Neuronal stem cell (in vitro differentiated cells): Measurements from ENCODE around the gene SYTL2.
A peak's percentile ranks its signal among the peaks of the same experiment; 100 is the strongest.

Experiments used
- DNase-seq: peaks from one replicate; pipeline ENCODE4 v3.0.0-alpha.2; 2013; ENCODE audit warnings: low spot score
- H2AFZ ChIP-seq: one replicate; pipeline ENCODE4 v1.6.1; 2013; ENCODE audit warnings: mild to moderate bottlenecking, low read length, inconsistent platforms
- H2AK5ac ChIP-seq: 2 replicates; pipeline ENCODE4 v1.6.1; 2013; ENCODE audit warnings: low read depth, mild to moderate bottlenecking, inconsistent platforms, low read length, moderate library complexity, mixed read lengths
- H2BK120ac ChIP-seq: 2 replicates; pipeline ENCODE4 v1.6.1; 2013; ENCODE audit warnings: low read depth, mild to moderate bottlenecking, inconsistent platforms, low read length, moderate library complexity, mixed read lengths
- H2BK12ac ChIP-seq: one replicate; pipeline ENCODE4 v1.6.1; 2013; ENCODE audit warnings: low read length, inconsistent platforms
- H2BK15ac ChIP-seq: 2 replicates; pipeline ENCODE4 v1.6.1; 2013; ENCODE audit warnings: mild to moderate bottlenecking, low read length, inconsistent platforms, mixed read lengths
- H2BK5ac ChIP-seq: one replicate; pipeline ENCODE4 v1.6.1; 2013; ENCODE audit warnings: inconsistent platforms, mild to moderate bottlenecking, low read length, moderate library complexity
- H3K14ac ChIP-seq: one replicate; pipeline ENCODE4 v1.6.1; 2013; ENCODE audit warnings: low read length, inconsistent platforms
- H3K18ac ChIP-seq: 2 replicates; pipeline ENCODE4 v1.6.1; 2013; ENCODE audit warnings: low read length, inconsistent platforms
- H3K23ac ChIP-seq: 2 replicates; pipeline ENCODE4 v1.6.1; 2013; ENCODE audit warnings: low read depth, mild to moderate bottlenecking, mixed read lengths, low read length, inconsistent platforms; ENCODE audit not compliant: poor library complexity
- H3K27ac ChIP-seq: replicated peaks from 3 replicates; pipeline ENCODE4 v1.5.1; 2013; ENCODE audit warnings: low read length, inconsistent platforms
- H3K27me3 ChIP-seq, 3 experiments: 2 replicates each; pipeline ENCODE4 v1.6.1; 2013; ENCODE audit warnings: low read length in 3 of 3, mild to moderate bottlenecking in 2 of 3, inconsistent platforms in 1 of 3, low read depth in 1 of 3, mixed read lengths in 1 of 3, moderate library complexity in 1 of 3; ENCODE audit not compliant: control insufficient read depth in 3 of 3, insufficient read depth in 3 of 3
- H3K36me3 ChIP-seq, 2 donors: replicated peaks in 1 of 2; 2 replicates each; pipeline ENCODE4 v1.6.1; 2013; ENCODE audit warnings: low read length in 2 of 2; ENCODE audit not compliant: control insufficient read depth in 2 of 2, insufficient read depth in 2 of 2
- H3K4ac ChIP-seq: 2 replicates; pipeline ENCODE4 v1.6.1; 2013; ENCODE audit warnings: inconsistent platforms, mild to moderate bottlenecking, low read length, moderate library complexity
- H3K4me1 ChIP-seq, 2 donors: 1 replicate in 1 of 2; 2 replicates in 1 of 2; pipeline ENCODE4 v1.6.1; 2013; ENCODE audit warnings: low read length in 2 of 2, low read depth in 1 of 2; ENCODE audit not compliant: control insufficient read depth in 2 of 2, insufficient read depth in 1 of 2
- H3K4me2 ChIP-seq: one replicate; pipeline ENCODE4 v1.6.1; 2013; ENCODE audit warnings: mild to moderate bottlenecking, low read length, inconsistent platforms; ENCODE audit not compliant: insufficient read depth, poor library complexity, severe bottlenecking
- H3K4me3 ChIP-seq, 2 donors: 2 replicates each; pipeline ENCODE4 v1.5.1; 2013; ENCODE audit warnings: low read length in 2 of 2, mild to moderate bottlenecking in 2 of 2, inconsistent platforms in 1 of 2, moderate library complexity in 1 of 2
- H3K79me1 ChIP-seq: one replicate; pipeline ENCODE4 v1.6.1; 2013; ENCODE audit warnings: low read depth, mild to moderate bottlenecking, inconsistent platforms, low read length, moderate library complexity
- H3K9ac ChIP-seq: one replicate; pipeline ENCODE4 v1.6.1; 2013; ENCODE audit warnings: mild to moderate bottlenecking, low read depth, low read length, inconsistent platforms; ENCODE audit not compliant: poor library complexity
- H3K9me3 ChIP-seq, 2 donors: replicated peaks in 1 of 2; 2 replicates each; pipeline versions ENCODE3 to v1.6.1; 2013; ENCODE audit warnings: low read length in 2 of 2, mild to moderate bottlenecking in 2 of 2, inconsistent platforms in 1 of 2, low read depth in 1 of 2, mixed read lengths in 1 of 2, moderate library complexity in 1 of 2; ENCODE audit not compliant: control insufficient read depth in 2 of 2, insufficient read depth in 1 of 2
- H4K8ac ChIP-seq: one replicate; pipeline ENCODE4 v1.6.1; 2013; ENCODE audit warnings: low read depth, mild to moderate bottlenecking, inconsistent platforms, low read length, moderate library complexity
- H4K91ac ChIP-seq: one replicate; pipeline ENCODE4 v1.6.1; 2013; ENCODE audit warnings: low read length, low read depth, mild to moderate bottlenecking, inconsistent platforms; ENCODE audit not compliant: poor library complexity
- WGBS, 2 donors: extraction: QIAGEN DNeasy Blood & Tissue Kit; methylation state at CpG; one replicate each; pipeline ENCODE4 v1.1.7; 2013; ENCODE audit warnings: missing lambda C conversion rate in 2 of 2, mixed read lengths in 1 of 2; ENCODE audit not compliant: insufficient read length in 2 of 2, insufficient replicate concordance in 1 of 2; ENCODE audit errors: extremely low coverage in 2 of 2; 5-methylcytosine and 5-hydroxymethylcytosine counted together

Gene SYTL2

GRCh38 chr11:85762226-85762625 is 48.7 kb downstream of the SYTL2 start:
- no peak overlapping the region for H3K18ac ChIP-seq
- no peak overlapping the region for H2BK12ac ChIP-seq
- no peak overlapping the region for H2BK5ac ChIP-seq
- no peak overlapping the region for H3K23ac ChIP-seq
- H3K4me2 ChIP-seq, result no peak overlapping the region
- H2AK5ac ChIP-seq, result no peak overlapping the region
- H4K8ac ChIP-seq, result no peak overlapping the region
- H3K9me3 ChIP-seq, result no peaks in the 10 kb centered on the region
- no peak overlapping the region for H2BK120ac ChIP-seq
- H3K4me1 ChIP-seq, result peaks cover 2 to 5% of the 10 kb centered on the region in 2 donors
- H3K4me3 ChIP-seq, result no peak overlapping the region
- H3K36me3 ChIP-seq, result no peaks in the 10 kb centered on the region
- no peak overlapping the region for H4K91ac ChIP-seq
- DNase-seq, result no peak
- H3K4ac ChIP-seq, result no peak overlapping the region
- no CpG with 5 or more reads among the region's 1 CpG for WGBS, 2 donors
- H3K27me3 ChIP-seq, result peaks cover 0 to 2% (median 0%) of the 10 kb centered on the region in 3 experiments
- H3K79me1 ChIP-seq, result no peaks in the 10 kb centered on the region
- no peak overlapping the region for H3K9ac ChIP-seq
- no peak overlapping the region for H2AFZ ChIP-seq
- no peak overlapping the region for H3K14ac ChIP-seq
- H2BK15ac ChIP-seq, result no peak overlapping the region
- H3K27ac ChIP-seq, result no peak overlapping the region

GRCh38 chr11:85759915-85760314 is 51.0 kb downstream of the SYTL2 start:
- DNase-seq, result no peak
- Histone ChIP-seq H3K4me1 (peaks cover 0 to 7% of the 10 kb centered on the region in 2 donors), H3K14ac (no peak overlapping the region), H3K4me3 (no peak overlapping the region), H3K27me3 (peaks cover 0 to 2% (median 0%) of the 10 kb centered on the region in 3 experiments), H4K91ac (no peak overlapping the region), H3K27ac (no peak overlapping the region), H2BK120ac (no peak overlapping the region), H2BK5ac (no peak overlapping the region), H3K4ac (no peak overlapping the region), H3K23ac (no peak overlapping the region), H3K18ac (no peak overlapping the region), H2AFZ (no peak overlapping the region), H2AK5ac (no peak overlapping the region), H2BK12ac (no peak overlapping the region), H2BK15ac (no peak overlapping the region), H3K79me1 (no peaks in the 10 kb centered on the region), H3K9me3 (no peaks in the 10 kb centered on the region), H3K4me2 (no peak overlapping the region), H3K36me3 (no peaks in the 10 kb centered on the region), H4K8ac (no peak overlapping the region), H3K9ac (no peak overlapping the region)
- no CpG with 5 or more reads among the region's 2 CpGs for WGBS, 2 donors

- H2BK5ac ChIP-seq, result no peak overlapping the region
- DNase-seq, result no peak
- H3K18ac ChIP-seq, result no peak overlapping the region
- H2BK12ac ChIP-seq, result no peak overlapping the region
- no peaks in the 10 kb centered on the region for H3K36me3 ChIP-seq
- no peak overlapping the region for H2AFZ ChIP-seq
- H3K4me2 ChIP-seq, result no peak overlapping the region
- no peak overlapping the region for H3K14ac ChIP-seq
- no peak overlapping the region for H4K8ac ChIP-seq
- H3K4me3 ChIP-seq, result no peak overlapping the region
- no peak overlapping the region for H2AK5ac ChIP-seq
- no peak overlapping the region for H2BK15ac ChIP-seq
- H4K91ac ChIP-seq, result no peak overlapping the region
- peaks cover 0 to 2% (median 0%) of the 10 kb centered on the region in 3 experiments for H3K27me3 ChIP-seq
- WGBS, 2 donors, result no CpG with 5 or more reads among the region's 1 CpG
- no peak overlapping the region for H2BK120ac ChIP-seq
- peaks cover 0 to 7% of the 10 kb centered on the region in 2 donors for H3K4me1 ChIP-seq
- no peak overlapping the region for H3K9ac ChIP-seq
- no peak overlapping the region for H3K27ac ChIP-seq
- no peaks in the 10 kb centered on the region for H3K9me3 ChIP-seq
- H3K23ac ChIP-seq, result no peak overlapping the region
- no peaks in the 10 kb centered on the region for H3K79me1 ChIP-seq
- H3K4ac ChIP-seq, result no peak overlapping the region
Observed at GRCh38 chr11:85758480-85759039, 52.4 kb downstream of the SYTL2 start.

GRCh38 chr11:85758026-85758425 is 52.9 kb downstream of the SYTL2 start:
- whole genome bisulfite sequencing, 2 donors, result no CpG with 5 or more reads among the region's 4 CpGs
- no peak overlapping the region for H3K4me2 ChIP-seq
- no peak overlapping the region for H4K8ac ChIP-seq
- DNase-seq, result no peak
- no peaks in the 10 kb centered on the region for H3K9me3 ChIP-seq
- H2BK120ac ChIP-seq, result no peak overlapping the region
- H3K4me3 ChIP-seq, result no peak overlapping the region
- H3K9ac ChIP-seq, result no peak overlapping the region
- H3K4me1 ChIP-seq, result peaks cover 0 to 7% of the 10 kb centered on the region in 2 donors
- no peak overlapping the region for H2BK15ac ChIP-seq
- H3K23ac ChIP-seq, result no peak overlapping the region
- no peak overlapping the region for H2AFZ ChIP-seq
- no peak overlapping the region for H3K18ac ChIP-seq
- no peak overlapping the region for H2AK5ac ChIP-seq
- no peak overlapping the region for H3K4ac ChIP-seq
- H4K91ac ChIP-seq, result no peak overlapping the region
- no peaks in the 10 kb centered on the region for H3K36me3 ChIP-seq
- no peak overlapping the region for H3K27ac ChIP-seq
- H2BK5ac ChIP-seq, result no peak overlapping the region
- H3K79me1 ChIP-seq, result no peaks in the 10 kb centered on the region
- H2BK12ac ChIP-seq, result no peak overlapping the region
- H3K14ac ChIP-seq, result peak overlapping the region; percentile 42
- H3K27me3 ChIP-seq, result peaks cover 0 to 2% (median 0%) of the 10 kb centered on the region in 3 experiments
